Sigmoid colon (tissue), 4 donors: ENCODE measurements around the gene TMEM45B.

ENCODE experiments used
- CTCF ChIP-seq, 4 experiments: fragments of 450-650 bp in 3 of 4; fragments of 200-600 bp in 1 of 4; IDR thresholded peaks; one replicate each; pipeline ENCODE4 v1.5.1; 2016 to 2019; ENCODE audit warnings: antibody characterized with exemption in 4 of 4, mild to moderate bottlenecking in 3 of 4, moderate library complexity in 2 of 4
- EP300 ChIP-seq, 4 donors: sonication (generic); formaldehyde crosslinking; IDR thresholded peaks; one replicate each; pipeline ENCODE4 v1.6.1; 2017; ENCODE audit warnings: antibody characterized with exemption in 4 of 4
- POLR2AphosphoS5 ChIP-seq, 4 donors: sonication (generic); formaldehyde crosslinking; IDR thresholded peaks; one replicate each; pipeline ENCODE4 v1.6.1; 2017; ENCODE audit warnings: antibody characterized with exemption in 4 of 4

- no peak for TF ChIP-seq CTCF (IDR thresholded peaks at IDR 0.05)
- no peak for TF ChIP-seq POLR2AphosphoS5 (IDR thresholded peaks at IDR 0.05)
- no peak for TF ChIP-seq EP300 (IDR thresholded peaks at IDR 0.05)
These were observed 1.9 kb downstream of the TMEM45B start for GRCh38 chr11:129817534-129818051.
